ENCODE measurements around the gene FIZ1. TPM values are rescaled to one million over a fixed set of nuclear protein-coding genes. Genes with fewer than 3 reads are reported as not detected.

FIZ1 gene
- total and polyA plus RNA-seq, 2 experiments from 2014 or later = 12.8 to 18.7 TPM

- H3K9me3 ChIP-seq (ENCODE audit: low read depth) = no peaks in the 10 kb centered on the region
- peaks cover 9% of the 10 kb centered on the region for H3K36me3 ChIP-seq
- no peaks in the 10 kb centered on the region for H3K27me3 ChIP-seq
- no peak overlapping the region for H3K27ac ChIP-seq
- no peak overlapping the region for H3K4me3 ChIP-seq
- no peaks in the 10 kb centered on the region for H3K4me1 ChIP-seq (ENCODE audit: low read depth)
- DNase-seq (ENCODE audit: low read depth in 1 of 2, low spot score in 1 of 2) = no peak
- TF ChIP-seq CTCF (IDR thresholded peaks at IDR 0.05; ENCODE audit: low read depth, low read length) = no peak
These were observed 6.1 kb downstream of the FIZ1 start for GRCh38 chr19:55593096-55593772.

GRCh38 chr19:55592391-55593090 lies 6.8 kb downstream of the FIZ1 start:
- Histone ChIP-seq H3K9me3 (ENCODE audit: low read depth) (no peaks in the 10 kb centered on the region), H3K27ac (no peak overlapping the region), H3K4me1 (ENCODE audit: low read depth) (no peaks in the 10 kb centered on the region), H3K4me3 (no peak overlapping the region), H3K27me3 (no peaks in the 10 kb centered on the region), H3K36me3 (peaks cover 9% of the 10 kb centered on the region)
- no peak for TF ChIP-seq CTCF (IDR thresholded peaks at IDR 0.05; ENCODE audit: low read depth, low read length)
- no peak for DNase-seq (ENCODE audit: low read depth in 1 of 2, low spot score in 1 of 2)

- H3K27ac ChIP-seq = no peak overlapping the region
- no peaks in the 10 kb centered on the region for H3K9me3 ChIP-seq (ENCODE audit: low read depth)
- H3K4me3 ChIP-seq = no peak overlapping the region
- H3K27me3 ChIP-seq = no peaks in the 10 kb centered on the region
- peaks cover 9% of the 10 kb centered on the region for H3K36me3 ChIP-seq
- TF ChIP-seq CTCF (IDR thresholded peaks at IDR 0.05; ENCODE audit: low read depth, low read length) = no peak
- peaks cover 3% of the 10 kb centered on the region for H3K4me1 ChIP-seq (ENCODE audit: low read depth)
- DNase-seq (ENCODE audit: low read depth in 1 of 2, low spot score in 1 of 2) = no peak
These were observed 7.8 kb downstream of the FIZ1 start for GRCh38 chr19:55591555-55591954.

GRCh38 chr19:55590617-55591016 lies 8.7 kb downstream of the FIZ1 start:
- Histone ChIP-seq H3K4me3 (no peak overlapping the region), H3K9me3 (ENCODE audit: low read depth) (no peaks in the 10 kb centered on the region), H3K27ac (no peak overlapping the region), H3K27me3 (no peaks in the 10 kb centered on the region), H3K36me3 (peaks cover 5% of the 10 kb centered on the region), H3K4me1 (ENCODE audit: low read depth) (peaks cover 7% of the 10 kb centered on the region)
- peak in 1 of 2 donors; percentile 9 for DNase-seq (ENCODE audit: low read depth in 1 of 2, low spot score in 1 of 2)
- TF ChIP-seq CTCF (IDR thresholded peaks at IDR 0.05; ENCODE audit: low read depth, low read length) = no peak

GRCh38 chr19:55590109-55590508 lies 9.2 kb downstream of the FIZ1 start:
- H3K27ac ChIP-seq = no peak overlapping the region
- no peak overlapping the region for H3K4me3 ChIP-seq
- H3K4me1 ChIP-seq (ENCODE audit: low read depth) = peaks cover 7% of the 10 kb centered on the region
- DNase-seq (ENCODE audit: low read depth in 1 of 2, low spot score in 1 of 2) = no peak
- H3K36me3 ChIP-seq = peaks cover 4% of the 10 kb centered on the region
- no peaks in the 10 kb centered on the region for H3K9me3 ChIP-seq (ENCODE audit: low read depth)
- no peak for TF ChIP-seq CTCF (IDR thresholded peaks at IDR 0.05; ENCODE audit: low read depth, low read length)
- no peaks in the 10 kb centered on the region for H3K27me3 ChIP-seq
